ENCODE results near the gene PDZD4.

DNA sequence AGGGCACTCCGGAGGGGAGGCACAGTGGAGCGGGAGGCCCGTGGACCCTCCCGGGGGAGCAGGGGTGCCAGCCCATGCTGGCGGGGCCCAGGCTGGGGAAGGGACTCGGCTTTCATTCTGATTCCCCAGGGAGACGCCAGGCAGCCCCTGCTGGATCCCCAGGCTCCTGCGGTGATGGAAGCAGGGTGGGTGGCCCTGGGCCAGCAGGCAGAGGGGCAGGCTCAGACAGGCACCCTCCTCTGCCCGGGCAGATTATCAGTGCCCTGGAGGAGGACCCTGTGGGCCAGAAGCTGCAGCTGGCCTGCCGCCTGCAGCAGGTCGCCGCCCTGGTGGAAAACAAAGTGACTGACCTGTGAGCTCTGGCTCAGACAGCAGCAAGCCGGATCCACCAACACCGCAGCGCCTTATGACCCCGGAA lies 51.7 kb downstream of the PDZD4 start:
- peak; percentile 1 for TF ChIP-seq POLR2A (IDR thresholded peaks at IDR 0.05; ENCODE audit: low read length)
- no peak for TF ChIP-seq GATA1 (IDR thresholded peaks at IDR 0.05; ENCODE audit: low read depth, low read length)

Data from erythroblast (primary cell).